Panc1 (cell line): ENCODE data around the gene STAB2. TPM values are rescaled to one million over a fixed set of nuclear protein-coding genes. Genes with fewer than 3 reads are reported as not detected.

ENCODE experiments used
- ATAC-seq: fragments of 200-7000 bp; cut with Tn5 transposase; 2 replicates; pipeline ENCODE4 v1.9.1; 2020; ENCODE audit warnings: mild to moderate bottlenecking, moderate library complexity
- BruUV-seq: library from RNA; stranded (reverse); fragments of 400-500 nt; replicated peaks from 2 replicates; lab custom pipeline; 2021; lab: Mats Ljungman, UMichigan
- CTCF ChIA-PET: fragments of 300-600 bp; sonication (Branson Sonifier 250); formaldehyde crosslinking; loops from one replicate; lab custom pipeline; 2022; ENCODE audit warnings: antibody characterized with exemption; lab: Charles Lee
- POLR2A ChIA-PET: fragments of 300-600 bp; sonication (Branson Sonifier 250); formaldehyde crosslinking; loops from one replicate; lab custom pipeline; 2022; ENCODE audit warnings: antibody characterized with exemption; lab: Charles Lee
- DNase-seq: peaks from one replicate; pipeline ENCODE4 v3.0.0-alpha.2; 2010; ENCODE audit warnings: low read depth, low spot score
- H3K27ac ChIP-seq: 2 replicates; pipeline ENCODE4 v1.5.1; 2011; ENCODE audit warnings: mild to moderate bottlenecking, low read length, inconsistent platforms
- H3K27me3 ChIP-seq: fragments of 200-500 bp; sonication (Bioruptor generic); 2 replicates; pipeline ENCODE4 v1.6.0; 2014; ENCODE audit warnings: low read length, inconsistent platforms; ENCODE audit not compliant: control insufficient read depth, insufficient read depth
- H3K36me3 ChIP-seq: fragments of 200-500 bp; sonication (Bioruptor generic); 2 replicates; pipeline ENCODE4 v1.5.1; 2014; ENCODE audit warnings: inconsistent platforms, mild to moderate bottlenecking, low read length, moderate library complexity; ENCODE audit not compliant: control insufficient read depth, insufficient read depth
- H3K4me1 ChIP-seq: 2 replicates; pipeline ENCODE4 v1.5.1; 2011; ENCODE audit warnings: inconsistent platforms, mild to moderate bottlenecking, low read length, moderate library complexity; ENCODE audit not compliant: control insufficient read depth, insufficient read depth
- H3K4me3 ChIP-seq, 2 experiments: 2 replicates each; pipeline ENCODE4 v1.5.1; 2011 to 2012; ENCODE audit warnings: low read depth in 2 of 2, low read length in 2 of 2, mild to moderate bottlenecking in 2 of 2, inconsistent platforms in 1 of 2, moderate library complexity in 1 of 2
- H3K9me3 ChIP-seq: fragments of 200-500 bp; sonication (Bioruptor generic); 2 replicates; pipeline ENCODE4 v1.5.1; 2014; ENCODE audit warnings: low read depth, mild to moderate bottlenecking, inconsistent platforms, low read length, moderate library complexity; ENCODE audit not compliant: control insufficient read depth, insufficient read depth
- CTCF ChIP-seq: fragments of 450-650 bp; IDR thresholded peaks from 2 replicates; pipeline ENCODE4 v1.5.1; 2017; ENCODE audit warnings: mild to moderate bottlenecking
- POLR2AphosphoS5 ChIP-seq: IDR thresholded peaks from 2 replicates; pipeline ENCODE4 v1.6.1; 2012; ENCODE audit warnings: mild to moderate bottlenecking, low read depth, low read length, moderate library complexity
- REST ChIP-seq, 2 experiments: IDR thresholded peaks; 2 replicates each; pipeline ENCODE4 v1.6.1; 2011 to 2012; ENCODE audit warnings: low read depth in 2 of 2, control low read depth in 1 of 2, low read length in 1 of 2, mild to moderate bottlenecking in 1 of 2, moderate library complexity in 1 of 2; ENCODE audit not compliant: insufficient read depth in 1 of 2
- SIN3A ChIP-seq: IDR thresholded peaks from 2 replicates; pipeline ENCODE4 v1.6.1; 2012; ENCODE audit warnings: low read depth, mild to moderate bottlenecking, low read length, moderate library complexity, borderline replicate concordance; ENCODE audit not compliant: insufficient read depth
- TCF7L2 ChIP-seq: IDR thresholded peaks from 2 replicates; pipeline ENCODE4 v1.6.1; 2011; ENCODE audit warnings: mild to moderate bottlenecking, low read depth, low read length, inconsistent platforms
- in situ Hi-C: cut with HindIII; loops from 2 replicates; pipeline ENCODE4 v1.10.0; 2016; ENCODE audit warnings: low sequenced_read_pairs, low pct_unique_long_range_greater_than_20kb
- intact Hi-C: fragments of 100-400 bp; cut with micrococcal nuclease; formaldehyde crosslinking; loops from one replicate; pipeline ENCODE4 v1.10.0; 2022; ENCODE audit not compliant: unreplicated experiment
- total RNA-seq: library from RNA; stranded (reverse); gene quantifications from one replicate; pipeline ENCODE4 v1.2.1, GENCODE V29; 2021; ENCODE audit not compliant: unreplicated experiment

Gene STAB2
- total RNA-seq, 1 experiment from 2014 or later = not detected

DNA sequence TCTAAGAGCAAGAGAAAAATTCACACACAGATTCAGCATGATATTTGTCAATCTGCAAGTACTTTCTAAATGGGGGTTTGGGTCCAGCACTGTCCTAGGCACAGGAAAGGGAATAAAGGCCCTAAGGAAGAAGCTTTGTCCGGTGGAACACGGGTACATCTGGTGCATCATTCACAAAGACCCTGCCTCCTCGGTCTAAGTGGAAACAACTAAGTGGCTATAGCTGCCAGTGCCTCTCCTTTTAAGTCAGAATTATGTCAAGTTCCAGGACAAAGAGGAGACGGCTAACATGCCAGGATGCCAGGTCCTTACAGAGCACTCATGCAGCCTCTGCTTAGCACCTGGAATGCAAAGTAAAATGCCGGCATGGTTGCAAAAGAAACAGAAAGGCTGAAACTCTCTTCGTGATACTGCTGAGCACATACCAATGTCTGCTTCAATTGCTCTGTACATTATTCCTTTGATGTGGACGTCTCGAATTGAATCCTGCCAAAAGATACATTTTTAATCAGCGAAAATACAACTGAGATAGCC lies 206.5 kb downstream of the STAB2 start:
- no peak for TF ChIP-seq CTCF
- TF ChIP-seq POLR2AphosphoS5 = no peak
- no peak for TF ChIP-seq REST (IDR thresholded peaks at IDR 0.05; ENCODE audit: insufficient read depth in 1 of 2, low read depth in 2 of 2, low read length in 1 of 2)
- TF ChIP-seq TCF7L2 = no peak
- no peak for TF ChIP-seq SIN3A
- intact Hi-C loops = no loop called here
- ChIA-PET CTCF (no interaction called here), POLR2A (no interaction called here)
- Histone ChIP-seq H3K36me3 (peaks cover 9% of the 10 kb centered on the region), H3K27me3 (no peaks in the 10 kb centered on the region), H3K27ac (no peak overlapping the region), H3K4me1 (no peaks in the 10 kb centered on the region), H3K9me3 (no peaks in the 10 kb centered on the region), H3K4me3 (no peak overlapping the region)
- DNase-seq (no peak), ATAC-seq (no peak)
- no TSS peak for BruUV-seq
- in situ Hi-C loops = no loop called here

GRCh38 chr12:103794309-103795213 lies 207.5 kb downstream of the STAB2 start:
- Histone ChIP-seq H3K27ac (no peak overlapping the region), H3K9me3 (no peaks in the 10 kb centered on the region), H3K36me3 (peaks cover 9% of the 10 kb centered on the region), H3K4me3 (no peak overlapping the region), H3K4me1 (no peaks in the 10 kb centered on the region), H3K27me3 (no peaks in the 10 kb centered on the region)
- intact Hi-C loops = no loop called here
- TF ChIP-seq POLR2AphosphoS5 (no peak), CTCF (no peak), SIN3A (no peak), REST (IDR thresholded peaks at IDR 0.05; ENCODE audit: insufficient read depth in 1 of 2, low read depth in 2 of 2, low read length in 1 of 2) (no peak), TCF7L2 (no peak)
- POLR2A ChIA-PET = no interaction called here
- ATAC-seq (no peak), DNase-seq (no peak)
- CTCF ChIA-PET = no interaction called here
- BruUV-seq = no TSS peak
- in situ Hi-C loops = no loop called here
